ENCODE results near the gene COL6A1.

Gene COL6A1

GRCh38 chr21:45947716-45948255, 33.8 kb upstream of the COL6A1 start:
- no peak overlapping the region for H3K4me2 ChIP-seq (ENCODE audit: low read length)
- no peaks in the 10 kb centered on the region for H3K4me1 ChIP-seq (ENCODE audit: control insufficient read depth, low read length)
- H3K79me2 ChIP-seq (ENCODE audit: control insufficient read depth, low read length): no peaks in the 10 kb centered on the region
- no peak overlapping the region for H3K27ac ChIP-seq (ENCODE audit: low read depth, low read length)
- H3K4me3 ChIP-seq (ENCODE audit: low read length): no peak overlapping the region
- no peaks in the 10 kb centered on the region for H3F3A ChIP-seq (ENCODE audit: control insufficient read depth, insufficient read depth)
- no peak for TF ChIP-seq EZH2phosphoT487 (IDR thresholded peaks at IDR 0.05; ENCODE audit: borderline replicate concordance, low read length)
- no peaks in the 10 kb centered on the region for H3K36me3 ChIP-seq (ENCODE audit: control insufficient read depth, low read length)
- H4K20me1 ChIP-seq (ENCODE audit: control insufficient read depth, insufficient read depth, low read depth, low read length): no peaks in the 10 kb centered on the region
- H3K27me3 ChIP-seq (ENCODE audit: control insufficient read depth, low read length): no peaks in the 10 kb centered on the region
- H3K9me3 ChIP-seq (ENCODE audit: control insufficient read depth, insufficient read depth, low read length): no peaks in the 10 kb centered on the region
- H3K9me2 ChIP-seq (replicated peaks; ENCODE audit: control insufficient read depth, low read length): no peaks in the 10 kb centered on the region

DNA sequence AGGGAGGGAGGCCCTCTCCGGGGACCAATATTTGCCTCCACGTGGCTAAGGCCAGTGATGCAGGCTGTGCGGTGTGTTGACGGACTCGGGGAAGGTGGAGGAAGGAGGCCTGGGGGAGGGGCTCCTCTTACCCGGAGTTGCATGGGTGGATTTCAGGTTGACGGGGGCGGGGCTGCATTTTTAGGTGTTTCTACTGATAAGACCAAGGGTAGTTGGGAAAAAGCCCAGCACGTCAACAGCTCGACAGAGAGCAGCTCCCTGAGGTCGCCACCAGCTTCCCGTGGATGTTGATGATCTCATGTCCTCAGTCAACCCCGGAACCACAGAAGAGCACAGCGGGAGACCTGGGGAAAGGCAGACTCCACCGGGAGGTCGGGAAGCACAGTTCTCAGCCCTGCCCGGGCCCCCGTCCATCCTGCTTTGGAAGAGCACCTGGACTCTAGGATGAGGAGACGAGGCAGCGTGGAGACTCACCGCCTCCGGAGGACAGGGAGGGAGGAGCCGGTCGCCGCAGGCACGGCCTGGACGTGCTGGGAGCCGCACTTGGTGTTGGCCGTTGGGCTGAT, 32.9 kb upstream of the COL6A1 start:
- no peaks in the 10 kb centered on the region for H3K9me3 ChIP-seq (ENCODE audit: control insufficient read depth, insufficient read depth, low read length)
- no peak overlapping the region for H3K4me2 ChIP-seq (ENCODE audit: low read length)
- H3K4me3 ChIP-seq (ENCODE audit: low read length): no peak overlapping the region
- TF ChIP-seq EZH2phosphoT487 (IDR thresholded peaks at IDR 0.05; ENCODE audit: borderline replicate concordance, low read length): no peak
- TF ChIP-seq, protein P1, sequence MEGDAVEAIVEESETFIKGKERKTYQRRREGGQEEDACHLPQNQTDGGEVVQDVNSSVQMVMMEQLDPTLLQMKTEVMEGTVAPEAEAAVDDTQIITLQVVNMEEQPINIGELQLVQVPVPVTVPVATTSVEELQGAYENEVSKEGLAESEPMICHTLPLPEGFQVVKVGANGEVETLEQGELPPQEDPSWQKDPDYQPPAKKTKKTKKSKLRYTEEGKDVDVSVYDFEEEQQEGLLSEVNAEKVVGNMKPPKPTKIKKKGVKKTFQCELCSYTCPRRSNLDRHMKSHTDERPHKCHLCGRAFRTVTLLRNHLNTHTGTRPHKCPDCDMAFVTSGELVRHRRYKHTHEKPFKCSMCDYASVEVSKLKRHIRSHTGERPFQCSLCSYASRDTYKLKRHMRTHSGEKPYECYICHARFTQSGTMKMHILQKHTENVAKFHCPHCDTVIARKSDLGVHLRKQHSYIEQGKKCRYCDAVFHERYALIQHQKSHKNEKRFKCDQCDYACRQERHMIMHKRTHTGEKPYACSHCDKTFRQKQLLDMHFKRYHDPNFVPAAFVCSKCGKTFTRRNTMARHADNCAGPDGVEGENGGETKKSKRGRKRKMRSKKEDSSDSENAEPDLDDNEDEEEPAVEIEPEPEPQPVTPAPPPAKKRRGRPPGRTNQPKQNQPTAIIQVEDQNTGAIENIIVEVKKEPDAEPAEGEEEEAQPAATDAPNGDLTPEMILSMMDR (IDR thresholded peaks at IDR 0.05; ENCODE audit: low read depth, low read length, poor library complexity, severe bottlenecking): no peak
- no peaks in the 10 kb centered on the region for H3K36me3 ChIP-seq (ENCODE audit: control insufficient read depth, low read length)
- no peaks in the 10 kb centered on the region for H3F3A ChIP-seq (ENCODE audit: control insufficient read depth, insufficient read depth)
- H3K79me2 ChIP-seq (ENCODE audit: control insufficient read depth, low read length): no peaks in the 10 kb centered on the region
- H3K9me2 ChIP-seq (replicated peaks; ENCODE audit: control insufficient read depth, low read length): no peaks in the 10 kb centered on the region
- H3K27me3 ChIP-seq (ENCODE audit: control insufficient read depth, low read length): no peaks in the 10 kb centered on the region
- H3K27ac ChIP-seq (ENCODE audit: low read depth, low read length): no peak overlapping the region
- no peaks in the 10 kb centered on the region for H3K4me1 ChIP-seq (ENCODE audit: control insufficient read depth, low read length)
- no peaks in the 10 kb centered on the region for H4K20me1 ChIP-seq (ENCODE audit: control insufficient read depth, insufficient read depth, low read depth, low read length)

- Histone ChIP-seq H3K27ac (ENCODE audit: low read depth, low read length) (no peak overlapping the region), H3K9me3 (ENCODE audit: control insufficient read depth, insufficient read depth, low read length) (no peaks in the 10 kb centered on the region), H3K9me2 (replicated peaks; ENCODE audit: control insufficient read depth, low read length) (no peaks in the 10 kb centered on the region), H3K4me1 (ENCODE audit: control insufficient read depth, low read length) (no peaks in the 10 kb centered on the region), H3K27me3 (ENCODE audit: control insufficient read depth, low read length) (no peaks in the 10 kb centered on the region), H4K20me1 (ENCODE audit: control insufficient read depth, insufficient read depth, low read depth, low read length) (no peaks in the 10 kb centered on the region), H3K4me2 (ENCODE audit: low read length) (no peak overlapping the region), H3K36me3 (ENCODE audit: control insufficient read depth, low read length) (no peaks in the 10 kb centered on the region), H3K79me2 (ENCODE audit: control insufficient read depth, low read length) (no peaks in the 10 kb centered on the region), H3K4me3 (ENCODE audit: low read length) (no peak overlapping the region), H3F3A (ENCODE audit: control insufficient read depth, insufficient read depth) (no peaks in the 10 kb centered on the region)
- no peak for TF ChIP-seq EZH2phosphoT487 (IDR thresholded peaks at IDR 0.05; ENCODE audit: borderline replicate concordance, low read length)
- TF ChIP-seq, protein P1 (IDR thresholded peaks at IDR 0.05; ENCODE audit: low read depth, low read length, poor library complexity, severe bottlenecking): no peak
These were observed 31.4 kb upstream of the COL6A1 start for GRCh38 chr21:45949928-45950739.

Measured in DOHH2 (cell line).